Umbilical cord (tissue), 2 donors: ENCODE measurements around the gene GPR153. TPM values are rescaled to one million over a fixed set of nuclear protein-coding genes. Genes with fewer than 3 reads are reported as not detected.
A peak's percentile ranks its signal among the peaks of the same experiment; 100 is the strongest.

Experiments used
- DNase-seq: peaks from one replicate; pipeline ENCODE4 v3.0.0-alpha.2; 2015; ENCODE audit warnings: low spot score
- total RNA-seq: library from RNA; depleted of rRNA; stranded (reverse); fragments of >200 nt; gene quantifications from one replicate; pipeline ENCODE4 v1.2.3, GENCODE V29; 2014; ENCODE audit warnings: low replicate concordance; ENCODE audit not compliant: insufficient read depth

GPR153 gene
- total RNA-seq, 1 donor from 2014 or later: 17.6 TPM

GRCh38 chr1:6269720-6270400 lies 9.0 kb upstream of the GPR153 start:
- DNase-seq: no peak

- no peak for DNase-seq
Observed at GRCh38 chr1:6269296-6269695, 8.4 kb upstream of the GPR153 start.

GRCh38 chr1:6268415-6268814 lies 7.5 kb upstream of the GPR153 start:
- no peak for DNase-seq

GRCh38 chr1:6267686-6268322 lies 6.9 kb upstream of the GPR153 start:
- no peak for DNase-seq

GRCh38 chr1:6266641-6267040 lies 5.7 kb upstream of the GPR153 start:
- DNase-seq: no peak

GRCh38 chr1:6265151-6265550 lies 4.3 kb upstream of the GPR153 start:
- no peak for DNase-seq

- DNase-seq: no peak
Observed at GRCh38 chr1:6263716-6264115, 2.8 kb upstream of the GPR153 start.

- DNase-seq: peak; percentile 88
Observed at GRCh38 chr1:6262555-6263420, 1.9 kb upstream of the GPR153 start.

GRCh38 chr1:6261615-6261995 lies 707 bp upstream of the GPR153 start:
- DNase-seq: peak; percentile 64

GRCh38 chr1:6260433-6260934 lies 414 bp downstream of the GPR153 start:
- peak; percentile 69 for DNase-seq

- DNase-seq: peak; percentile 85
Observed at GRCh38 chr1:6259491-6260362, 1.2 kb downstream of the GPR153 start.

- DNase-seq: no peak
Observed at GRCh38 chr1:6258675-6259074, 2.2 kb downstream of the GPR153 start.

GRCh38 chr1:6257541-6258069 lies 3.3 kb downstream of the GPR153 start:
- DNase-seq: no peak

GRCh38 chr1:6256645-6257044 lies 4.3 kb downstream of the GPR153 start:
- no peak for DNase-seq

- DNase-seq: no peak
Observed at GRCh38 chr1:6254691-6255090, 6.2 kb downstream of the GPR153 start.

GRCh38 chr1:6253380-6253779 lies 7.5 kb downstream of the GPR153 start:
- no peak for DNase-seq

- DNase-seq: no peak
Observed at GRCh38 chr1:6252374-6252710, 8.6 kb downstream of the GPR153 start.

GRCh38 chr1:6251681-6252373 lies 9.1 kb downstream of the GPR153 start:
- no peak for DNase-seq

GRCh38 chr1:6251233-6251632 lies 9.7 kb downstream of the GPR153 start:
- DNase-seq: no peak
